GM19035 (cell line): ENCODE measurements around the gene SEMA4D.

Source experiments
- ATAC-seq: cut with Tn5 transposase; IDR thresholded peaks from one replicate; pipeline ENCODE4 v1.9.1; 2021; ENCODE audit not compliant: unreplicated experiment

Gene SEMA4D

GRCh38 chr9:89528540-89528939 lies 30.6 kb upstream of the SEMA4D start:
- ATAC-seq = no peak

- ATAC-seq = no peak
Measured at GRCh38 chr9:89528131-89528530, 30.2 kb upstream of the SEMA4D start.

GRCh38 chr9:89527084-89527483 lies 29.2 kb upstream of the SEMA4D start:
- no peak for ATAC-seq

GRCh38 chr9:89526667-89527066 lies 28.8 kb upstream of the SEMA4D start:
- ATAC-seq = no peak

- no peak for ATAC-seq
Measured at GRCh38 chr9:89525446-89526374, 27.8 kb upstream of the SEMA4D start.

- no peak for ATAC-seq
Measured at GRCh38 chr9:89524963-89525362, 27.1 kb upstream of the SEMA4D start.

GRCh38 chr9:89523948-89524347 lies 26.0 kb upstream of the SEMA4D start:
- ATAC-seq = no peak

- peak; percentile 8 for ATAC-seq
Measured at GRCh38 chr9:89522959-89523285, 25.0 kb upstream of the SEMA4D start.

- peak; percentile 96 for ATAC-seq
Measured at GRCh38 chr9:89522261-89522958, 24.5 kb upstream of the SEMA4D start.

GRCh38 chr9:89519366-89519805 lies 21.5 kb upstream of the SEMA4D start:
- no peak for ATAC-seq

GRCh38 chr9:89518466-89519365 lies 20.8 kb upstream of the SEMA4D start:
- ATAC-seq = no peak

GRCh38 chr9:89515416-89515815 lies 17.5 kb upstream of the SEMA4D start:
- no peak for ATAC-seq

GRCh38 chr9:89514956-89515355 lies 17.0 kb upstream of the SEMA4D start:
- no peak for ATAC-seq

GRCh38 chr9:89514337-89514736 lies 16.4 kb upstream of the SEMA4D start:
- no peak for ATAC-seq

GRCh38 chr9:89513837-89514236 lies 15.9 kb upstream of the SEMA4D start:
- no peak for ATAC-seq

GRCh38 chr9:89512382-89512781 lies 14.5 kb upstream of the SEMA4D start:
- ATAC-seq = no peak

- no peak for ATAC-seq
Measured at GRCh38 chr9:89508951-89509615, 11.2 kb upstream of the SEMA4D start.

GRCh38 chr9:89505911-89506310 lies 8.0 kb upstream of the SEMA4D start:
- no peak for ATAC-seq

- ATAC-seq = no peak
Measured at GRCh38 chr9:89505048-89505447, 7.1 kb upstream of the SEMA4D start.

GRCh38 chr9:89502671-89503070 lies 4.8 kb upstream of the SEMA4D start:
- ATAC-seq = no peak
